ENCODE results near the gene EVI2B.

- no peak for TF ChIP-seq REST (IDR thresholded peaks at IDR 0.05)
- TF ChIP-seq ZBTB33 (IDR thresholded peaks at IDR 0.05): no peak
- no peak for TF ChIP-seq CTCF (IDR thresholded peaks at IDR 0.05; ENCODE audit: low read depth, low read length, missing input control)
- no peak for TF ChIP-seq ATF3 (IDR thresholded peaks at IDR 0.05)
- TF ChIP-seq RAD21 (IDR thresholded peaks at IDR 0.05): no peak
- TF ChIP-seq RXRA (IDR thresholded peaks at IDR 0.05): no peak
- no peak for TF ChIP-seq GABPA (IDR thresholded peaks at IDR 0.05 in 1 of 2, conservative IDR thresholded peaks at IDR 0.05 in 1 of 2)
- no peak for TF ChIP-seq YY1 (IDR thresholded peaks at IDR 0.05)
- no peak for TF ChIP-seq MAX (IDR thresholded peaks at IDR 0.05)
- TF ChIP-seq SP1 (IDR thresholded peaks at IDR 0.05): no peak
These were observed 40.3 kb downstream of the EVI2B start for GRCh38 chr17:31273516-31273915.

All from liver (tissue), 3 donors.